Measurements from ENCODE around the gene KCNG2. TPM values are rescaled to one million over a fixed set of nuclear protein-coding genes. Genes with fewer than 3 reads are reported as not detected.

Gene KCNG2
- total RNA-seq, 1 donor from 2014 or later, result 0.52 TPM

DNA sequence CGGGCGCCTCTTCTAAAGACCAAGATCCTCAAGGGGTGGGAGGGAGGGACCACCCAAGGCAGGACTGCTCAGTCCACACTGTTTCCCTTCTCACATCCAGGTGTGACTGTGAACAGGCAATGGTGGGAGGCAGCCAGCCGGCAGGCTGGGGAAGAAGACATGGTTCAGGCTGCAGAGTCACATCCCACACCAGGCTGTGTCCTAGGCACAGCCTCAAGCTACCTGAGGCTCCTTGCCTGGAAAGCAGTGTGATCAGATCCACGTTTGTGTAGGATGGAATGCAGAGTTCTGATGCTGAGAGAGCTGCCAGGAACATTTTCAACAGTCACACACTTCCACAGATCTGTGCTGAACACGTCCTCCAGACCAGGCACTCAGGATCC lies 137.4 kb downstream of the KCNG2 start:
- H3K36me3 ChIP-seq (ENCODE audit: control insufficient read depth in 3 of 3, insufficient read depth in 3 of 3, low read length in 3 of 3), result peaks cover 14 to 20% (median 19%) of the 10 kb centered on the region in 3 donors
- no peaks in the 10 kb centered on the region for H3K27me3 ChIP-seq (ENCODE audit: control insufficient read depth in 3 of 3, insufficient read depth in 3 of 3, low read length in 3 of 3)
- no peak overlapping the region for H3K27ac ChIP-seq (ENCODE audit: low read depth, low read length)
- peaks cover 0 to 4% (median 0%) of the 10 kb centered on the region in 3 donors for H3K4me1 ChIP-seq (ENCODE audit: control insufficient read depth in 3 of 3, insufficient read depth in 3 of 3, low read length in 3 of 3)
- H3K4me3 ChIP-seq (ENCODE audit: low read length in 3 of 3), result no peak overlapping the region
- H3K9me3 ChIP-seq (ENCODE audit: control insufficient read depth in 3 of 3, low read length in 3 of 3), result peaks cover under 1 to 6% (median 5%) of the 10 kb centered on the region in 3 donors
- H3K9ac ChIP-seq (ENCODE audit: low read depth in 1 of 3, low read length in 3 of 3), result no peak overlapping the region

DNA sequence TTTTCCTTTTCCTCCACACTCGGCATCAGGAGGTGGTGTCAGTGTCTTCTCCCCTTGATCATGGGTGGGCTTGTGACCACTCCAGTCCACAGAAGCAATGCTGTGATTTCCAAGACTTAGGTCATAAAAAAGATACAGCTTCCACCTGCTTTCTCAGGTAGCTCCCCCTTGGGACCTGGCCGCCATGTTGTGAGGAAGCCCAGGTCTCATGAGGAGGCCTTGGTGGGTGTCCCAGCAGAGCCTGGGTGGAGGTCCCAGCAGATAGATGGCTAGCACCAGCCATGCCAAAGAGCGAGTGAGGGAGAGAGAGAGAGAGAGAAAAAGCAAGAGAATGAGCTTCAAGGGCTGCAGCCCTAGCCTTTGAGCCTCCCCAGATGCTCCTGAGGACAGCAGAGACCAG lies 137.8 kb downstream of the KCNG2 start:
- Histone ChIP-seq H3K4me3 (ENCODE audit: low read length in 3 of 3) (no peak overlapping the region), H3K4me1 (ENCODE audit: control insufficient read depth in 3 of 3, insufficient read depth in 3 of 3, low read length in 3 of 3) (peaks cover 0 to 4% (median 2%) of the 10 kb centered on the region in 3 donors), H3K9ac (ENCODE audit: low read depth in 1 of 3, low read length in 3 of 3) (no peak overlapping the region), H3K27ac (ENCODE audit: low read depth, low read length) (no peak overlapping the region), H3K9me3 (ENCODE audit: control insufficient read depth in 3 of 3, low read length in 3 of 3) (peaks cover 0 to 6% (median 5%) of the 10 kb centered on the region in 3 donors), H3K36me3 (ENCODE audit: control insufficient read depth in 3 of 3, insufficient read depth in 3 of 3, low read length in 3 of 3) (peaks cover 14 to 20% (median 20%) of the 10 kb centered on the region in 3 donors), H3K27me3 (ENCODE audit: control insufficient read depth in 3 of 3, insufficient read depth in 3 of 3, low read length in 3 of 3) (no peaks in the 10 kb centered on the region)

- Histone ChIP-seq H3K27ac (ENCODE audit: low read depth, low read length) (no peak overlapping the region), H3K9me3 (ENCODE audit: control insufficient read depth in 3 of 3, low read length in 3 of 3) (peaks cover 0 to 6% (median 5%) of the 10 kb centered on the region in 3 donors), H3K4me1 (ENCODE audit: control insufficient read depth in 3 of 3, insufficient read depth in 3 of 3, low read length in 3 of 3) (peaks cover 0 to 5% (median 4%) of the 10 kb centered on the region in 3 donors), H3K27me3 (ENCODE audit: control insufficient read depth in 3 of 3, insufficient read depth in 3 of 3, low read length in 3 of 3) (no peaks in the 10 kb centered on the region), H3K4me3 (ENCODE audit: low read length in 3 of 3) (no peak overlapping the region), H3K36me3 (ENCODE audit: control insufficient read depth in 3 of 3, insufficient read depth in 3 of 3, low read length in 3 of 3) (peaks cover 14 to 23% (median 20%) of the 10 kb centered on the region in 3 donors), H3K9ac (ENCODE audit: low read depth in 1 of 3, low read length in 3 of 3) (no peak overlapping the region)
Observed at GRCh38 chr18:79935925-79936324, 138.2 kb downstream of the KCNG2 start.

DNA sequence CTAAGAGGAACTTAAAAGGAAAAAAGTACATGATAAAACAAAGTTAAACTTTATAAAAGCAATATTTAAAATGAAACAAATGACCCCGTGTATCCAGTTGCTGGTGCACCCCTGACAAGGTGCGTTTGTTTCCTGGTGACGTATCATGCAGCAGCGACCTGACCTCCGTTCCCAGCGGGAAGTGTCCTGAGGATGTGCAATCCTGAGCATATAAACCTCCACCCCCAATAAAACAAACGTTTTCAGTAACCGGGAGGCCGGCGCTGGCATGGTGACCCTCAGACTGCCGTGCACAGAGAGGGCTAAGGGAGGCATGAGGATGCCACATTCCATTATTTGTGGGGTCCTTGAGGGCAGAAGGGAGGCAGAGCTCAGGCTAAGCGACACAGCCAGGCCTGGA lies 138.9 kb downstream of the KCNG2 start:
- peaks cover 0 to 6% (median 5%) of the 10 kb centered on the region in 3 donors for H3K9me3 ChIP-seq (ENCODE audit: control insufficient read depth in 3 of 3, low read length in 3 of 3)
- peaks cover 18 to 26% (median 23%) of the 10 kb centered on the region in 3 donors for H3K36me3 ChIP-seq (ENCODE audit: control insufficient read depth in 3 of 3, insufficient read depth in 3 of 3, low read length in 3 of 3)
- H3K9ac ChIP-seq (ENCODE audit: low read depth in 1 of 3, low read length in 3 of 3), result no peak overlapping the region
- no peaks in the 10 kb centered on the region for H3K27me3 ChIP-seq (ENCODE audit: control insufficient read depth in 3 of 3, insufficient read depth in 3 of 3, low read length in 3 of 3)
- no peak overlapping the region for H3K27ac ChIP-seq (ENCODE audit: low read depth, low read length)
- H3K4me3 ChIP-seq (ENCODE audit: low read length in 3 of 3), result no peak overlapping the region
- H3K4me1 ChIP-seq (ENCODE audit: control insufficient read depth in 3 of 3, insufficient read depth in 3 of 3, low read length in 3 of 3), result peaks cover 5 to 12% (median 7%) of the 10 kb centered on the region in 3 donors

- H3K27me3 ChIP-seq (ENCODE audit: control insufficient read depth in 3 of 3, insufficient read depth in 3 of 3, low read length in 3 of 3), result no peaks in the 10 kb centered on the region
Observed at GRCh38 chr18:79937103-79937860, 139.5 kb downstream of the KCNG2 start.

GRCh38 chr18:79938196-79938595 lies 140.5 kb downstream of the KCNG2 start:
- peaks cover 31 to 40% (median 33%) of the 10 kb centered on the region in 3 donors for H3K36me3 ChIP-seq (ENCODE audit: control insufficient read depth in 3 of 3, insufficient read depth in 3 of 3, low read length in 3 of 3)
- peaks cover 0 to 2% (median under 1%) of the 10 kb centered on the region in 3 donors for H3K9me3 ChIP-seq (ENCODE audit: control insufficient read depth in 3 of 3, low read length in 3 of 3)
- H3K9ac ChIP-seq (ENCODE audit: low read depth in 1 of 3, low read length in 3 of 3), result no peak overlapping the region
- no peak overlapping the region for H3K4me3 ChIP-seq (ENCODE audit: low read length in 3 of 3)
- H3K4me1 ChIP-seq (ENCODE audit: control insufficient read depth in 3 of 3, insufficient read depth in 3 of 3, low read length in 3 of 3), result peaks cover 6 to 24% (median 9%) of the 10 kb centered on the region in 3 donors
- no peak overlapping the region for H3K27ac ChIP-seq (ENCODE audit: low read depth, low read length)
- no peaks in the 10 kb centered on the region for H3K27me3 ChIP-seq (ENCODE audit: control insufficient read depth in 3 of 3, insufficient read depth in 3 of 3, low read length in 3 of 3)

More at GRCh38 chr18:79937103-79937860, 139.5 kb downstream of the KCNG2 start:
- Histone ChIP-seq H3K36me3 (ENCODE audit: control insufficient read depth in 3 of 3, insufficient read depth in 3 of 3, low read length in 3 of 3) (peaks cover 24 to 33% (median 28%) of the 10 kb centered on the region in 3 donors), H3K4me3 (ENCODE audit: low read length in 3 of 3) (no peak overlapping the region), H3K9ac (ENCODE audit: low read depth in 1 of 3, low read length in 3 of 3) (no peak overlapping the region), H3K27ac (ENCODE audit: low read depth, low read length) (no peak overlapping the region), H3K9me3 (ENCODE audit: control insufficient read depth in 3 of 3, low read length in 3 of 3) (peaks cover 0 to 6% (median 5%) of the 10 kb centered on the region in 3 donors), H3K4me1 (ENCODE audit: control insufficient read depth in 3 of 3, insufficient read depth in 3 of 3, low read length in 3 of 3) (peaks cover 6 to 19% (median 9%) of the 10 kb centered on the region in 3 donors)

- H3K4me3 ChIP-seq (ENCODE audit: low read length in 3 of 3), result no peak overlapping the region
- no peak overlapping the region for H3K27ac ChIP-seq (ENCODE audit: low read depth, low read length)
- peaks cover 31 to 38% (median 32%) of the 10 kb centered on the region in 3 donors for H3K36me3 ChIP-seq (ENCODE audit: control insufficient read depth in 3 of 3, insufficient read depth in 3 of 3, low read length in 3 of 3)
- no peaks in the 10 kb centered on the region for H3K27me3 ChIP-seq (ENCODE audit: control insufficient read depth in 3 of 3, insufficient read depth in 3 of 3, low read length in 3 of 3)
- H3K9me3 ChIP-seq (ENCODE audit: control insufficient read depth in 3 of 3, low read length in 3 of 3), result peaks cover 0 to 2% (median 0%) of the 10 kb centered on the region in 3 donors
- no peak overlapping the region for H3K9ac ChIP-seq (ENCODE audit: low read depth in 1 of 3, low read length in 3 of 3)
- H3K4me1 ChIP-seq (ENCODE audit: control insufficient read depth in 3 of 3, insufficient read depth in 3 of 3, low read length in 3 of 3), result peaks cover 6 to 29% (median 9%) of the 10 kb centered on the region in 3 donors
Observed at GRCh38 chr18:79939096-79939495, 141.4 kb downstream of the KCNG2 start.

DNA sequence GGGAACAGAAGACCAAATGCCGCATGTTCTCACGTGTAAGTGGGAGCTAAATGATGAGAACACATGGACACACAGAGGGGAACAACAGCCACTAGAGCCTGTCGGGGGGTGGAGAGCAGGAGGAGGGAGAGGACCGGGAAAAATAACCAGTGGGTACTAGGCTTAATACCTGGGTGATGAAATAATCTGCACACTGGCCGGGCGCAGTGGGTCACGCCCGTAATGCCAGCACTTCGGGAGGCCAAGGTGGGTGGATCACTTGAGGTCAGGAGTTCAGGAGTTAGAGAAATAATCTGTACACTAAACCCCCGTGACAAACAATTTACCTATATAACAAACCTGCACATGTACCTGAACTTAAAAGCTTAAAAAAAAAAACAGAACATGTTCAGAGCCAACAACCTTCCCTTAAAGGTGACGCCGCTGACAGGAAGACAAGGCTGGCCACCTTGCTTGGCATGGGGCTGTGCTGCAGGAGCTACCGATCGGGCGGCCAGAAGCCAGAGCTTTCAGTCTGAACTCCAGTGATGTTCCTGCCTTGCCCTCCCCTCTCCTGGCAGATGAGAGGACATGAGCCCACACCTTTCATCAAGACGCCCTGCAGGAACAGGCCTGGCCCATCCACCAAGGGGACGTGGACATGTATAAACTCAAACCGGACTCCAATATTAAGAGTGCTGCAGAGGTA lies 142.5 kb downstream of the KCNG2 start:
- Histone ChIP-seq H3K27me3 (ENCODE audit: control insufficient read depth in 3 of 3, insufficient read depth in 3 of 3, low read length in 3 of 3) (no peaks in the 10 kb centered on the region), H3K4me1 (ENCODE audit: control insufficient read depth in 3 of 3, insufficient read depth in 3 of 3, low read length in 3 of 3) (peaks cover 15 to 40% (median 15%) of the 10 kb centered on the region in 3 donors), H3K4me3 (ENCODE audit: low read length in 3 of 3) (no peak overlapping the region), H3K9ac (ENCODE audit: low read depth in 1 of 3, low read length in 3 of 3) (no peak overlapping the region), H3K9me3 (ENCODE audit: control insufficient read depth in 3 of 3, low read length in 3 of 3) (peaks cover 0 to 2% (median 0%) of the 10 kb centered on the region in 3 donors), H3K27ac (ENCODE audit: low read depth, low read length) (no peak overlapping the region), H3K36me3 (ENCODE audit: control insufficient read depth in 3 of 3, insufficient read depth in 3 of 3, low read length in 3 of 3) (peaks cover 25 to 35% (median 32%) of the 10 kb centered on the region in 3 donors)

- peaks cover 0 to 2% (median 0%) of the 10 kb centered on the region in 3 donors for H3K9me3 ChIP-seq (ENCODE audit: control insufficient read depth in 3 of 3, low read length in 3 of 3)
- H3K4me3 ChIP-seq (ENCODE audit: low read length in 3 of 3), result no peak overlapping the region
- peaks cover 21 to 47% (median 21%) of the 10 kb centered on the region in 3 donors for H3K4me1 ChIP-seq (ENCODE audit: control insufficient read depth in 3 of 3, insufficient read depth in 3 of 3, low read length in 3 of 3)
- peaks cover 19 to 33% (median 28%) of the 10 kb centered on the region in 3 donors for H3K36me3 ChIP-seq (ENCODE audit: control insufficient read depth in 3 of 3, insufficient read depth in 3 of 3, low read length in 3 of 3)
- no peak overlapping the region for H3K27ac ChIP-seq (ENCODE audit: low read depth, low read length)
- H3K27me3 ChIP-seq (ENCODE audit: control insufficient read depth in 3 of 3, insufficient read depth in 3 of 3, low read length in 3 of 3), result no peaks in the 10 kb centered on the region
- peak overlapping the region in 1 of 3 donors; percentile 33 for H3K9ac ChIP-seq (ENCODE audit: low read depth in 1 of 3, low read length in 3 of 3)
Observed at GRCh38 chr18:79940814-79941472, 143.2 kb downstream of the KCNG2 start.

Measured in skeletal muscle tissue (tissue), 4 donors.